ENCODE data around the gene ACTG1. TPM values are rescaled to one million over a fixed set of nuclear protein-coding genes. Genes with fewer than 3 reads are reported as not detected.

The ACTG1 gene
- total RNA-seq, 1 donor from 2014 or later, result 2,949 TPM

DNA sequence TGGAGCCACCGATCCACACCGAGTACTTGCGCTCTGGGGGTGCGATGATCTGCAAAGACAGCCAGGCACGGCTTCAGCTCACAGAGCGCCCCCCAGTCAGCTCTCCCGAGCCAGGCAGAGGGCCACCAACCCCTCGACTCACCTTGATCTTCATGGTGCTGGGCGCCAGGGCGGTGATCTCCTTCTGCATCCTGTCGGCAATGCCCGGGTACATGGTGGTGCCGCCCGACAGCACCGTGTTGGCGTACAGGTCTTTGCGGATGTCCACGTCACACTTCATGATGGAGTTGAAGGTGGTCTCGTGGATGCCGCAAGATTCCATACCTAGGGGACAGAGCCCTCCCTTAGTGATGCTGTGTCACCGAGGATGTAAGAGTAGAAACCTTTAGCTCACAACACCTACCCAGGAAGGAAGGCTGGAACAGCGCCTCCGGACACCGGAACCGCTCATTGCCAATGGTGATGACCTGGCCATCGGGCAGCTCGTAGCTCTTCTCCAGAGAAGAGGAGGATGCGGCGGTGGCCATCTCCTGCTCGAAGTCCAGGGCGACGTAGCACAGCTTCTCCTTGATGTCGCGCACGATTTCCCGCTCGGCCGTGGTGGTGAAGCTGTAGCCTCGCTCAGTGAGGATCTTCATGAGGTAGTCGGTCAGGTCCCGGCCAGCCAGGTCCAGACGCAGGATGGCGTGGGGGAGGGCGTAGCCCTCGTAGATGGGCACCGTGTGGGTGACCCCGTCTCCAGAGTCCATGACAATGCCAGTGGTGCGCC, 1.6 kb downstream of the ACTG1 start:
- intact Hi-C loops (cut with micrococcal nuclease), result loop anchor here (5.0 to 10.0 kb wide), 5 partner anchors 354 to 1706 kb away; partner anchors contain the start of genes EIF4A3, FASN and P4HB
- H3K4me1 Mint-ChIP-seq, result peaks cover 41% of the 10 kb centered on the region
- ChIA-PET POLR2A (interaction anchor here (0.6 to 14.0 kb wide), 15 partner anchors 7 to 1699 kb away, joined by 3 to 188 read pairs (median 6); partner anchors contain the start of genes CBX4, FAAP100 and SLC38A10), CTCF (interaction anchor here (1.4 to 1.8 kb wide), 2 partner anchors 26 to 87 kb away, joined by 3 read pairs; no protein-coding TSS in a partner anchor)
- TF ChIP-seq, protein P1, sequence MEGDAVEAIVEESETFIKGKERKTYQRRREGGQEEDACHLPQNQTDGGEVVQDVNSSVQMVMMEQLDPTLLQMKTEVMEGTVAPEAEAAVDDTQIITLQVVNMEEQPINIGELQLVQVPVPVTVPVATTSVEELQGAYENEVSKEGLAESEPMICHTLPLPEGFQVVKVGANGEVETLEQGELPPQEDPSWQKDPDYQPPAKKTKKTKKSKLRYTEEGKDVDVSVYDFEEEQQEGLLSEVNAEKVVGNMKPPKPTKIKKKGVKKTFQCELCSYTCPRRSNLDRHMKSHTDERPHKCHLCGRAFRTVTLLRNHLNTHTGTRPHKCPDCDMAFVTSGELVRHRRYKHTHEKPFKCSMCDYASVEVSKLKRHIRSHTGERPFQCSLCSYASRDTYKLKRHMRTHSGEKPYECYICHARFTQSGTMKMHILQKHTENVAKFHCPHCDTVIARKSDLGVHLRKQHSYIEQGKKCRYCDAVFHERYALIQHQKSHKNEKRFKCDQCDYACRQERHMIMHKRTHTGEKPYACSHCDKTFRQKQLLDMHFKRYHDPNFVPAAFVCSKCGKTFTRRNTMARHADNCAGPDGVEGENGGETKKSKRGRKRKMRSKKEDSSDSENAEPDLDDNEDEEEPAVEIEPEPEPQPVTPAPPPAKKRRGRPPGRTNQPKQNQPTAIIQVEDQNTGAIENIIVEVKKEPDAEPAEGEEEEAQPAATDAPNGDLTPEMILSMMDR (IDR thresholded peaks at IDR 0.05), result no peak
- H3K9me3 Mint-ChIP-seq, result no peaks in the 10 kb centered on the region
- H3K27me3 Mint-ChIP-seq, result no peaks in the 10 kb centered on the region
- peaks cover 53% of the 10 kb centered on the region for H3K36me3 Mint-ChIP-seq (ENCODE audit: low read depth)
- ATAC-seq (ENCODE audit: low read depth) (no peak), DNase-seq (peak; percentile 33)
- peak overlapping the region; percentile 99 for H3K4me3 Mint-ChIP-seq
- H3K27ac Mint-ChIP-seq, result peak overlapping the region; percentile 92

DNA sequence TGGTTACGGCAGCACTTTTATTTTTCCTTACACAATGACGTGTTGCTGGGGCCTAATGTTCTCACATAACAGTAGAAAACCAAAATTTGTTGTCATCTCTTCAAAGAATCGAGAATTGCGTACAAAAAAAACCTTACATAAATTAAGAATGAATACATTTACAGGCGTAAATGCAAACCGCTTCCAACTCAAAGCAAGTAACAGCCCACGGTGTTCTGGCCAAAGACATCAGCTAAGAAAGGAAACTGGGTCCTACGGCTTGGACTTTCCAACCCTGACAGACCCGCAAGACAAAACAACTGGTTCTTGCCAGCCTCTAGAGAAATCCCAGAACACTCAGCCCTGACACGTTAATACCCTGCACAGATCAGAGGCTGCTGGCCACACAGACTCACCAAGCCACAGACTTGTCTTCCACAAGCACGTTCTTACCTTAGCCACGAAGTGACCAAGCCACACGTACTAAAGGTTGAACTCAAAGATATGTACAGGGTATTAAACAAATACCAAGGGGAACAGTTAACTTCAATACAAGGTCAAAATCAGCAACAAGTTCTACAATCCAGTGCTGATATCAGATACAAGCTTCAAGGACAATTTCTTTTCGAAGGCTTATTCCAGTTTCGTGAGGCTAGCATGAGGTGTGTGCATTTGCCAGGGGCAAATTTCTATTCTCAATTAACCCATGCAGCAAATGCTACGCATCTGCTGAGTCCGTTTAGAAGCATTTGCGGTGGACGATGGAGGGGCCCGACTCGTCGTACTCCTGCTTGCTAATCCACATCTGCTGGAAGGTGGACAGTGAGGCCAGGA, 2.4 kb downstream of the ACTG1 start:
- no peaks in the 10 kb centered on the region for H3K27me3 Mint-ChIP-seq
- no peaks in the 10 kb centered on the region for H3K9me3 Mint-ChIP-seq
- CTCF ChIA-PET, result interaction anchor here (1.4 to 1.8 kb wide), 2 partner anchors 25 to 88 kb away, joined by 3 read pairs; no protein-coding TSS in a partner anchor
- peaks cover 35% of the 10 kb centered on the region for H3K4me1 Mint-ChIP-seq
- H3K27ac Mint-ChIP-seq, result peak overlapping the region; percentile 92
- ATAC-seq (ENCODE audit: low read depth) (no peak), DNase-seq (no peak)
- intact Hi-C loops (cut with micrococcal nuclease), result loop anchor here (5.0 to 10.0 kb wide), 5 partner anchors 355 to 1705 kb away; partner anchors contain the start of genes EIF4A3, FASN and P4HB
- POLR2A ChIA-PET, result interaction anchor here (1.2 to 14.0 kb wide), 12 partner anchors 8 to 1698 kb away, joined by 3 to 188 read pairs (median 12); partner anchors contain the start of genes FAAP100 and SLC38A10
- H3K4me3 Mint-ChIP-seq, result peak overlapping the region; percentile 99
- H3K36me3 Mint-ChIP-seq (ENCODE audit: low read depth), result peaks cover 48% of the 10 kb centered on the region
- TF ChIP-seq, protein P1 (IDR thresholded peaks at IDR 0.05), result no peak

DNA sequence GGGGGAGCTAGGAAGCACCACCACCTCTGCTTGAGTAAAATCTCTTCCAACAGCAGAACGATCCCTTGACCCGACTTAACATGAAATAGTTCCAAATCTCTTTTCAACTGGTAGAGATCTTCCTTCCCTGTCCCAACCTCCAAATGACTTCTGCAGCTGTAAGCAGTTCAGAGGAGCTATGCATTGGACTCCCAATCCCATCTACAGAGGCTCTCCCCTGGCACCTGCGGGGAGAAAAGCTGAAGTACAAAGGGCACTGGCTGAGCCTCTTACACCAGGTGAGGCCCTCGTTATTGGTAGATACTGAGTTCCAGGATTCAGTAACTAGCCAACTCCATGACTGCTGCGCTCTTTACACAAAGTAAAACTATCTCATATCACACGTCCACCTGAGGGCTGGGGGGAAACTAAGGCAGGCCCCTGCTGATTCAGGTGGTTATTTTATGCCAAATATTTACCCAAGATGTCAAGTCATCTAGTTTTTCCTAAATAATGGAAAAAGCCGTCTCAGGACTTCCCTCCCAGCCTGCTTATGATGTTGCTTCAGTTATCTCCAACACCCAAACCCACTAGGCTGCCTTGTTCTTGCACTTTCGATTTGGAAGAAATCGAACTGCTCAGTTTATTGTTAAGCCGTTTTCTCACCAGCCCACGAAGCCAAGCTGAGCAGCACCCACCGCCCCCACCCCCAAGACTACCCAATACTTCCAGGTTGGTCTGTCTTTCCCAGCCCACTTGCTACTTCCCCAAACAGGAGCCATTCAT, 3.2 kb downstream of the ACTG1 start:
- H3K9me3 Mint-ChIP-seq, result no peaks in the 10 kb centered on the region
- H3K27me3 Mint-ChIP-seq, result no peaks in the 10 kb centered on the region
- peaks cover 35% of the 10 kb centered on the region for H3K4me1 Mint-ChIP-seq
- TF ChIP-seq, protein P1 (IDR thresholded peaks at IDR 0.05), result no peak
- POLR2A ChIA-PET, result interaction anchor here (0.5 to 14.0 kb wide), 19 partner anchors 9 to 1698 kb away, joined by 3 to 188 read pairs (median 4); partner anchors contain the start of genes CBX4, FAAP100, MRPL12 and SLC38A10
- H3K36me3 Mint-ChIP-seq (ENCODE audit: low read depth), result peaks cover 47% of the 10 kb centered on the region
- H3K27ac Mint-ChIP-seq, result peak overlapping the region; percentile 76
- no peak for DNase-seq
- H3K4me3 Mint-ChIP-seq, result peak overlapping the region; percentile 99
- CTCF ChIA-PET, result interaction anchor here (0.9 to 1.8 kb wide), 5 partner anchors 24 to 217 kb away, joined by 3 to 6 read pairs (median 3); no protein-coding TSS in a partner anchor
- intact Hi-C loops (cut with micrococcal nuclease), result no loop called here
- ATAC-seq (ENCODE audit: low read depth), result no peak

DNA sequence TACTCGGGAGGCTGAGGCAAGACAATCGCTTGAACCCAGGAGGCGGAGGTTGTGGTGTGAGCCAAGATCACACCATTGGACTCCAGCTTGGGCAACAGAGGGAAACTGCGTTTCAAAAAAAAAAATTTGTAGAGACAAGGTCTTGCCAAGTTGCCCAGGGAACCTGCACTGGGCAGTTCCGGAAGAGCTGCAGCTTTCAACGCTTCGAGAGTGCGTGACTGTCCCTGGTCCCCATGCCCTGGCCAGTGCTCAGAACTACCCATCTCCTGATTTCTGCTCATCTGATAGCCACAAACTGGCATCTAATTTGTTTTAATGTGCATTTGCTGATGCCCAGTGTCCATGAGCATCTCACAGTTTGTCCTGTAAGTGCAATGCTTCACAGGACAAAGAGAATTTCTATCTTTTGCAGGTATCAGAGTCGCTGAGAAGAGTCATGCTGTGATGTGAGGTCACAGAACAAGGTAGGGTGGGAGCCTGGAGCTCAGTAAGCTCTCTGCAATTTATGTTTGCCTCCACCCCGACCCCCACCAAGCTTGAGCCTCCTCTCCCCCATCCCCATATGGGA, 3.9 kb downstream of the ACTG1 start:
- no peaks in the 10 kb centered on the region for H3K27me3 Mint-ChIP-seq
- TF ChIP-seq, protein P1 (IDR thresholded peaks at IDR 0.05), result no peak
- H3K4me3 Mint-ChIP-seq, result peak overlapping the region; percentile 99
- ChIA-PET CTCF (interaction anchor here (0.9 to 1.5 kb wide), 4 partner anchors 24 to 217 kb away, joined by 3 to 6 read pairs (median 4); no protein-coding TSS in a partner anchor), POLR2A (interaction anchor here (0.6 to 14.0 kb wide), 22 partner anchors 9 to 1669 kb away, joined by 3 to 188 read pairs (median 4); partner anchors contain the start of genes CBX4, CEP131, FAAP100 and MRPL12)
- H3K4me1 Mint-ChIP-seq, result peaks cover 35% of the 10 kb centered on the region
- intact Hi-C loops (cut with micrococcal nuclease), result no loop called here
- H3K9me3 Mint-ChIP-seq, result no peaks in the 10 kb centered on the region
- DNase-seq (no peak), ATAC-seq (ENCODE audit: low read depth) (no peak)
- peak overlapping the region; percentile 76 for H3K27ac Mint-ChIP-seq
- H3K36me3 Mint-ChIP-seq (ENCODE audit: low read depth), result peaks cover 47% of the 10 kb centered on the region
